22Rv1 (cell line): Measurements from ENCODE around the gene MRPL23.

Source experiments
- H3K27ac ChIP-seq: fragments of 450-650 bp; 2 replicates; pipeline ENCODE4 v1.5.1; 2017
- CTCF ChIP-seq: fragments of 450-650 bp; IDR thresholded peaks from 2 replicates; pipeline ENCODE4 v1.5.1; 2017; ENCODE audit warnings: mild to moderate bottlenecking
- ZFX ChIP-seq: fragments of 450-650 bp; IDR thresholded peaks from 2 replicates; pipeline ENCODE4 v1.6.1; 2017; ENCODE audit warnings: antibody characterized with exemption, borderline replicate concordance

Gene MRPL23

GRCh38 chr11:1927848-1928469 lies 19.2 kb upstream of the MRPL23 start:
- H3K27ac ChIP-seq: no peak overlapping the region
- TF ChIP-seq ZFX (no peak), CTCF (no peak)

- no peak overlapping the region for H3K27ac ChIP-seq
- TF ChIP-seq CTCF: no peak
- no peak for TF ChIP-seq ZFX
Measured at GRCh38 chr11:1928470-1928890, 18.7 kb upstream of the MRPL23 start.

- no peak overlapping the region for H3K27ac ChIP-seq
Measured at GRCh38 chr11:1928891-1929541, 18.1 kb upstream of the MRPL23 start.

GRCh38 chr11:1929621-1930461 lies 17.3 kb upstream of the MRPL23 start:
- TF ChIP-seq CTCF: no peak
- TF ChIP-seq ZFX: no peak
- no peak overlapping the region for H3K27ac ChIP-seq

More at GRCh38 chr11:1928891-1929541, 18.1 kb upstream of the MRPL23 start:
- TF ChIP-seq CTCF: no peak
- TF ChIP-seq ZFX: no peak

GRCh38 chr11:1930462-1930830 lies 16.7 kb upstream of the MRPL23 start:
- no peak overlapping the region for H3K27ac ChIP-seq
- TF ChIP-seq ZFX: no peak
- TF ChIP-seq CTCF: no peak

- TF ChIP-seq CTCF (no peak), ZFX (no peak)
- no peak overlapping the region for H3K27ac ChIP-seq
Measured at GRCh38 chr11:1931341-1932104, 15.6 kb upstream of the MRPL23 start.
